GM19468 (cell line): ENCODE measurements around the gene RANBP17.
"Not testable (repeated sequence)": the region's sequence is repeated elsewhere in the genome, so short reads cannot be mapped to it uniquely, and the experiment has no call there.

Experiments used
- ATAC-seq: cut with Tn5 transposase; IDR thresholded peaks from one replicate; pipeline ENCODE4 v1.9.1; 2021; ENCODE audit warnings: mild to moderate bottlenecking, moderate library complexity, moderate number of reproducible peaks; ENCODE audit not compliant: unreplicated experiment; ENCODE audit errors: extremely low read depth

RANBP17 gene

DNA sequence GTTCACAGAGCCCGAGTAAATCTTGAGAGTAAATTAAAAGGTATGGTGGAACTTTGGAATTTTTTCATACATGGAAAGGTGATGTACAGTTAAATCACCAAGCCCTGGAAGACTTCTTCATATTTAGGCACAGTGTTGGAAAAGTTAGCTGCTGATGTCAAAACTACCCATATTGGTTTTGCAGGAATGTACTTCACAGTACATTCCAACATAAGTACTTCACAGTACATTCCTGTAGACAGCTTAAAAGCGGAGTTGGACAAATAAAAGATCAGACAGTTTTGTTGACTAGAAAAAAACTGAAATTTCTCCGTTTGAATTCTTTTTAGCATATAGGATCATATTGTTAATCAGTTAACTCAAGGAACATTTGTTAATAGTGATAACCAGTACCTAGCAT is 1.8 kb downstream of the RANBP17 start:
- no peak for ATAC-seq

DNA sequence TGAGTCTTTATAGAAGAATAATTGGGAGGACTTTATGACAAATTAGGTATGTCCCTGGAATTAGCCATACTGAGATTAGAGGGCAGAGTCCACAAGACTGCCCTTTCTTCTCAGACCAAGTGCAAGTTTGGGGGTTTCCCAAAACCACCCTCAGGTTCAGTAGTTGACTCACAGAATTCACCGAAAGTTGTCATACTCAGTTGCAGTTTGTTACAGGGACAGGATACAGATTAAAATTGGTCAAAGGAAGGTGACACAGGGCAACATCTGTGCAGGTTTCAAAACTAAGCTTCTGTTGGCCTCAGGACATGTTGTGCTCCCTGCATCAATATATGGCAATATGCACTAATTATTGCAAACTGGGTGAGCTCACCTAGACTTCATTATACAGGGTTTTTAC is 3.8 kb downstream of the RANBP17 start:
- no peak for ATAC-seq

DNA sequence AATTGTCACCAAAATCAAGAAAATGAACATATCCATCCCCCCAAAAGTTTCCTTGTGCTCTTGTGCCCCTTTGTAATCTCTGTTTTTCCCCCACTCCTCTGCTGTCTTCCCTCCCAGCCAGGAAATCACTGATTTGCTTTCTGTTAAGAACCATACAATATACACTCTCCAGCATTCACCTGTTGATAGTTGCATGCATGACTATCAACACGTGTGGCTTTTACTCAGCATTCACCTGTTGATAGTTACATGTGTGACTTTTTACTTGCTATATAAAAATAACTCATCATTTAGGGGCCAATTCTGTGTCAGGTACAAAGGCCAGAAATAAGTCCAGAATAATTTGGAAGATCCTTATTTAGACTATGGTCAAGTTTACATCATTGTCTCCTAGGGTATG is 6.0 kb downstream of the RANBP17 start:
- ATAC-seq: no peak

DNA sequence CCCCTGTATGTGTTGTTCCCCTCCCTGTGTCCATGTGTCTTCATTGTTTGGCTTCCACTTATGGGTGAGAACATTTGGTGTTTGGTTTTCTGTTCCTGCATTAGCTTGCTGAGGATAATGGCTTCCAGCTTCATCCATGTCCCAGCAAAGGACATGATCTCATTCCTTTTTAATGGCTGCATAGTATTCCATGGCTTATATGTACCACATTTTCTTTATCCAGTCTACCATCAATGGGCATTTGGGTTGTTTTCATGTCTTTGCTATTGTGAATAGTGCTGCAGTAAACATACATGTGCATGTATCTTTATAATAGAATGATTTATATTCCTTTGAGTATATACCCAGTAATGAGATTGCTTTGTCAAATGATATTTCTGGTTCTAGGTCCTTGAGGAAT is 8.6 kb downstream of the RANBP17 start:
- not testable (repeated sequence) for ATAC-seq

DNA sequence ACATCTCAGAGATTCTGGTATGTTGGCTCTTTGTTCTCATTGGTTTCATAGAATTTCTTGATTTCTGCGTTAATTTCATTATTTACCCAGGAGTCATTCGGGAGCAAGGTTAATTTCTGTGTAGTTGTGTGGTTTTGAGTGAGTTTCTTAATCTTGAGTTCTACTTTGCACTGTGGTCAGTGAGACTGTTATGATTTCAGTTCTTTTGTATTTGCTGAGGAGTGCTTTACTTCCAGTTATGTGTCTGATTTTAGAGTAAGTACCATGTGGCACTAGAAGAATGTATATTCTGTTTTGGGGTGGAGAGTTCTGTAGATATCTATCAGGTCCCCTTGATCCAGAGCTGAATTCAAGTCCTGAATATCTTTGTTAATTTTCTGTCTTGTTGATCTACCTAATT is 12.2 kb downstream of the RANBP17 start:
- no peak for ATAC-seq

DNA sequence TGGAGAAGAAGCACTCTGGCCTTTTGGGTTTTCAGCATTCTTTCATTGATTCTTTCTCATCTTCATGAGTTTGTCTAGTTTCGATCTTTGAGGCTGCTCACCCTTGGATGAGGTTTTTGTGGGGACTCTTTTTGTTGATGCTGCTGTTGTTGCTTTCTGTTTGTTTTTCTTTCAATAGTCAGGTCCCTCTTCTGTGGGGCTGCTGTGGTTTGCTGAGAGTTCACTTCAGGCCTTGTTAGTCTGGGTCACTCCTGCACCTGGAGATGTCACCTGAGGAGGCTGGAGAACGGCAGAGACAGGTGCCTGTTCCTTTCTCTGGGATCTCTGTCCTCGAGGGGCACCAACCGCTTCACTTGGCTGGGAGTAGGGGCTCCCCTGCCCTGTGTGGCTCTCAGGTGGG is 14.0 kb downstream of the RANBP17 start:
- no peak for ATAC-seq

DNA sequence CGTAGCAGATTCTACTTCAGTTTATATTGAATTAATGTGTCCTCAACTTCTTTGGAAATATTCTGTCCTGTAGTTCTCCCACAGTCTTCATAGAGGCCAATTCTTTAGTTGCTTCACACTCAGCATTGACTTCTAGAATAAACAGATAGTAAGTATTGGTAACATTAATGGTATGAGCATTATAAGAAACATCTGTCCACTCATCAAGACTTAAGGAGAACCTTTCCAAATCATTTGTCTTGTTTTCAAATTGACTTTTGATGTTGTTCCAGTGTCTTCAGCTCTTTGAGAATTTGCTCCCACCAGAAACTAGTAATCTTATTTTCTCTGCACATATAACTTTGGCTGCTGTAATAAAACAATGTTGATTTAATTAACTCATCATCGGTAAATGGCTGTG is 18.3 kb downstream of the RANBP17 start:
- no peak for ATAC-seq

DNA sequence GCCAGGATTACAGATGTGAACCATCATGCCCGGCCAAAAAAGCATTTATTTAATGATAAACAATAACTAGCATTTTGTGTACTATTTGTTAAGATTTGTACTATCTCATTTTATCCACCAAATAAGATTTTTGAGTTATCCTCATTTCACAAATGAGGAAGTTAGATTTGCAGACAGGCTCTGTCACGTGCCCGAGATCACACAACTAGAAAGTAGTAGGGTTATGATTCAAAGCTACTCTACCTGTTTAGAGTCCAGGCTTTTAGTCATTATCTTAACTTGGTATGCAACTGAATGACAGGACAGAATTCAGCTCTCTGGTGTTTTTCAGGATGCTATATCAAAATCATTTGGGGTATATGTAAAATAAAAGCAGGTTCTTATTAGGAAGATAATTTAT is 20.5 kb downstream of the RANBP17 start:
- ATAC-seq: no peak

DNA sequence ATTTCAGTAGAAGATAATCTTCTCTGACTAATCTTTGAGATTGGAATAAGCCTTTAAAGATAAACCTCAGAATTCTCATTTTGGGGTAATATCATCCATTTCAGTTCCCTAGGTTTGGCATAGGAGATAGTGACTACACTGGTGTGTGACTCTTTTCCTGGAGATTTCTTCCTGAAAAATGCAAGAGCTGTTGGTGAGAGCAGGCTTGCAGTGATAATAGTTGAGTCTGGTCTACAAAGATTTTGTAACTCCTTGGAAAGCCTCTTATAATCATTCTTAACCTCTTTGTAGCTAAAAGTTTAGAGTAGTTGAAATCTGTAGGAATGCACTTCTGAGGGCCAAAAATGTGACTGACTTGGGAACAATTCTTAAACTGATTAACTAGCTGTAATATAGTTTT is 23.4 kb downstream of the RANBP17 start:
- no peak for ATAC-seq

DNA sequence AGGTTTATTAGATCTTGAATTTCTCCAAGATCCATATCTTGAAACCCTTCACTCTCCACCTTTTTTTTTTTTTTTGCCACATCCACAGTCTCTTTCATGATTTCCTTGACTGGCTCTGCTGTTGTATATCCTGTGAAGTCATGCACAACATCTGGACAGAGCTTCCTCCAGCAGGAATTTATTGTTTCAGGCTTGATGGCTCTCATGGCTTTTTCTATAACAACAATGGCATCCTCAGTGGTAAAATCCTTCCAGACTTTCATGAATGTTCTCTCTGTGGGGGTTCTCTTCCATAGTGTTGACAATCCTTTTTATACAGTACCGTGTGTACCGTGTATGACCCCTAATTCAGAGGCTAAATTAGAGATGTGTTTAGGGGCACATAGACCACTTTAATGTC is 24.0 kb downstream of the RANBP17 start:
- ATAC-seq: no peak

DNA sequence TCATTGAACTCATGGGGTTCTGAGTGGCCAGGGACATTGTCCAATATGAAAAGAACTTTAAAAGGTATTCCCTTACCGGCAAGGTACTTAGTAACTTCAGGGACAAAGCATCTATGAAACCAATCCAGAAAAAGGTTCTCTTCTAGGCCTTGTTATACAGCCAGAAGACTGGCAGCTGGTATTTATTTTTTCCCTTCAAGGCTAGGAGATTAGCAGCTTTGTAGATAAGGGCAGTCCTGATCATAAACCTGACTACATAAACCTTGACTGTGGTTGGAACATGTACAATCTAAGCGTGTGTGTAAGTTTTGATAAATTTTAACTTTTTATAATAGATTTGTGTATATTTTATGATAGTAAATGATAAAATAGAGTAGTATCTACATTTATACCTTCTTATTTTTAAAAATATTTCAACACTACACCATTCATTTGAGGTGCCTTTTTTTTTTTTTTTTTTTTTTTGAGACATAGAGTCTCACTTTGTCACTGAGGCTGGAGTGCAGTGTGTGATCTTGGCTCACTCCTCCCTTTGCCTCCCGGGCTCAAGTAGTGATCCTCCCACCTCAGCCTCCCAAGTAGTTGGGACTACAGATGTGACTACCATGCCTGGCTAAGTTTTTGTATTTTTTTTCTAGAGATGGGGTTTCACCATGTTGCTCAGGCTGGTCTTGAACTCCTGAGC is 24.5 kb downstream of the RANBP17 start:
- ATAC-seq: no peak

DNA sequence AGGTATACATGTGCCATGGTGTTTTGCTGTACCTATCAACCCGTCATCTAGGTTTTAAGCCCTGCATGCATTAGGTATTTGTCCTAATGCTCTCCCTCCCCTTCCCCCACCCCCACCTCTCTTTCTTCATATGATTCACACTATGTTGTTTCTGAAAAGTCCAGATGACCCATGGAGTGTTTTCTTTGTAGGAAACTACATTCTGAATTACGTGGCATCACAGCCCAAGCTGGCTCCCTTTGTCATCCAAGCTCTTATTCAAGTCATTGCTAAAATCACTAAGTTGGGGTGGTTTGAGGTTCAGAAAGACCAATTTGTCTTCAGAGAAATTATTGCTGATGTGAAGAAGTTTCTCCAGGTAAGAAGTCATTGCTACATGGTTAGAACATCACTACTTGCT is 30.4 kb downstream of the RANBP17 start:
- no peak for ATAC-seq

DNA sequence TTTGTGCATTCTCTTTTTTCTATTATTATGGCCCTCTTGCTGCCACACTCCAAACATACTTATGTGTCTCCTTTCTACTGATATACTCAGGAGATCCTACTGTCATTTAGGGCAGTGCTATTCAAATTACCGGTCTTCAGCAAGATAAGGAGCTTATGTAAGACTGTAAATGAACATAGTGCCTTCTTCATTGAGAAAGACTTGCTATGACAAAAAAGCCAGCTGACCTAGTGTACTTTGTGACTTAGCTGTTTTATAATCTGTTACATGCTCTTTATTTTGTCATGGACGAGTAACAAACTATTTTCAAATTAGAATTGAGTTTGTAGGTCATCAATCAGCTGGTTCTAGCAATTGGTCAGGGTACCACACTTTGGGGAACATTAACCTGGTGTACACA is 32.8 kb downstream of the RANBP17 start:
- no peak for ATAC-seq

DNA sequence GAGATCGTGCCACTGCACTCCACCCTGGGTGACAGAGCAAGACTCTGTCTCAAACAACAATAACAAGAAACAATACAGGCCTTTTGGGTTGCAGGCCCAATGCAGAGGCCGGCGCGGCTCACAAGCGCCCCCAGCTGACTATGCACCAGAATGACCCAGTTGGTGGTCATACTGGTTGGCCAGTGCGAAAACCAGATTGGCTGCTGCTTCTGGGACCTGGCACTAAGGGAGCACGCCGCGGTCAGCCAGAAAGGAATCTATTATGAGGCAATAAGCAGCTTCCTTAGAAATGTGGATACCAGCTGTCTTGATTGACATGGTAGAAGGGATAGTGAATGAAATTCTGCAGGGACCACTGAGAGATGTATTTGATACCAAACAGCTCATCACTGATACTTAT is 35.0 kb downstream of the RANBP17 start:
- ATAC-seq: no peak

DNA sequence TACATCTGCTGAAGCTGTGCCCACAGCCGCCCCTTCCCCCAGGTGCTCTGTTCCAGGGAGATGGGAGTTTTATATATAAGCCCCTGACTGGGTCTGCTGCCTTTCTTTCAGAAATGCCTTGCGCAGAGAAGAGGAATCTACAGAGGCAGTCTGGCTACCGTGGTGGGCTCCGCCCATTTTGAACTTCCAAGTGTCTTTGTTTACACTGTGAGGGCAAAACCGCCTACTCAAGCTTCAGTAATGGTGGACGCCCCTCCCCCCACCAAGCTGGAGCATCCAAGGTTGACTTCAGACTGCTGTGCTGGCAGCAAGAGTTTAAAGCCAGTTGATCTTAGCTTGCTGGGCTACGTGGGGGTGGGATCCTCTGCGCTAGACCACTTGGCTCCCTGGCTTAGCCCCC is 41.3 kb downstream of the RANBP17 start:
- ATAC-seq: no peak

DNA sequence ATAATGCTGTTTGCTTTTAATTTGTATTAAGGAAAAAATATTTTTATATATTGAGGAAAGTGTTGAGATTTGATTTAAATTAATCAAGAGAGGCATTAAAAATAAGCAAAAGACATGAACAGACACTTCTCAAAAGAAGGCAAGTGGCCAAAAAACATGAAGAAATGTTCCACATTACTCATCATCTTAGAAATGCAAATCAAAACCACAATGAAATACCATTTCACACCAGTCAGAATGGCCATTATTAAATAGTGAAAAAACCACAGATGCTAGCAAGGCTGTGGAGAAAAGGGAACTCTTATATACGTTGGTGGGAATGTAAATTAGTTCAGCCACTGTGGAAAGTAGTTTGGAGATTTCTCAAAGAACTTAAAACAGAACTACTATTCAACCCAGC is 45.9 kb downstream of the RANBP17 start:
- ATAC-seq: no peak

DNA sequence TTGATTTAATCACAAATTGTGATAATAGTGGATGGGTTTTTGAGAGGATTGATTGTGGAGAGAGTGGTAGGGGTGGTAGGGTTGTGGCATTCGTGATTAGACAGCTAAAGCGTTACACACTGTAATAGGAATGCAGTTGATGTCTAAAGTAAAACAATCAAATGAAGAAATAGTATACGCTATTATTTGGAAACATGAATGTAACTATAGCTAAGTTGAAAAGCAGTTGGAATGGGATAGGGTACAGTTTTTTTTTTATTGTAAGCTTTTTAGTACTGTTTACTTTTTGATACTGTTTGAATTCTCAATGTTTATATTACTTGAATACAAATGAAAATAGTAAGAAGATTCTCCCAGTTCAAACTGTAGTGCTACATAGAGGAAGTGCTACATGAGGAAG is 51.8 kb downstream of the RANBP17 start:
- no peak for ATAC-seq

DNA sequence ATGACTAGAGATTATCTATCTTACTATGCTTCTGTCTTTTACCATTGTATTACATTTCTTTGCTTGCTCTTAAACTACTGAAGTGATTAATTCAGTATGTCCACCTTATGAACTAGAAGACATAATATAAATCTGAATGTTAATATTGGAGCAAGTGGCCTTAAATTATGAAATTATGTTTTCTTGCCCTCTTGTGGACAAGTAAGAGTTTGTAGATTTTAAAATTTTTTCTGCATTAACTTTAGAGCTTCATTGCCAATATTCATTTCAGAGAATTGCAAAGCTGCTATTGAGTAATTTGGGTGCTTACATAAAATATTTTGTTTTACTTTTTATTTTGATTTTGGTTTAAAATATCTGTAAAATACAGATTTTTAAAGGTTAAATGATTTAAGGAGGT is 55.3 kb downstream of the RANBP17 start:
- ATAC-seq: no peak

DNA sequence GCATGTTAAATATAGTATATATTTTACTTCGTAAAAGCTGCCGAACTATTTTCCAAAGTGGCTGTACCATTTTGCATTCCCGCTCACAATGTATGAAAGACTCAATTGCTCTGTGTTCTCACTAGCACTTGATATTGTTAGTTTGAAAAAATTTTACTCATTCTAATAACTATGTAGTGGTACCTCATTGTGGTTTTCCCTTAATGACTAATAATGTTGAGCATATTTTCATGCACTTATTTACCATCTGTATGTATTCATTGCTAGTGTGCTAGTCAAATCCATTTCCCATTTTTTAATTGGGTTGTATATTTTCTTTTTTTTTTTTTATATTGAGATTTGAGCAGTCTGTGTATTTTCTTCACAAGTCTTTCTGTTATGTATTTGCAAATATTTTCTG is 58.4 kb downstream of the RANBP17 start:
- no peak for ATAC-seq

DNA sequence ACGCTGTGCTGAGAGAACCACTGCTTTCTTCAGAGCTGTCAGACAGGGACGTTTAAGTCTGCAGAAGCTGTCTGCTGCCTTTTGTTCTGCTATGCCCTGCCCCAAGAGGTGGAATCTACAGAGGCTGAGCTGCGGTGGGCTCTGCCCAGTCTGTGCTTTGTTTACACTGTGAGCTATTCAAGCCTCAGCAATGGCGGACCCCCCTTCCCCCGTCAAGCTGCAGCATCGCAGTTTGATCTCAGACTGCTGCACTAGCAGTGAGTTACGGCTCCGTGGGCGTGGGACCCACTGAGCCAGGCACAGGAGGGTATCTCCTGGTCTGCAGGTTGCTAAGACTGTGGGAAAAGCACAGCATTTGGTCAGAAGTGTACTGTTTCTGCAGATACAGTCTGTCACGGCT is 60.5 kb downstream of the RANBP17 start:
- not testable (repeated sequence) for ATAC-seq

DNA sequence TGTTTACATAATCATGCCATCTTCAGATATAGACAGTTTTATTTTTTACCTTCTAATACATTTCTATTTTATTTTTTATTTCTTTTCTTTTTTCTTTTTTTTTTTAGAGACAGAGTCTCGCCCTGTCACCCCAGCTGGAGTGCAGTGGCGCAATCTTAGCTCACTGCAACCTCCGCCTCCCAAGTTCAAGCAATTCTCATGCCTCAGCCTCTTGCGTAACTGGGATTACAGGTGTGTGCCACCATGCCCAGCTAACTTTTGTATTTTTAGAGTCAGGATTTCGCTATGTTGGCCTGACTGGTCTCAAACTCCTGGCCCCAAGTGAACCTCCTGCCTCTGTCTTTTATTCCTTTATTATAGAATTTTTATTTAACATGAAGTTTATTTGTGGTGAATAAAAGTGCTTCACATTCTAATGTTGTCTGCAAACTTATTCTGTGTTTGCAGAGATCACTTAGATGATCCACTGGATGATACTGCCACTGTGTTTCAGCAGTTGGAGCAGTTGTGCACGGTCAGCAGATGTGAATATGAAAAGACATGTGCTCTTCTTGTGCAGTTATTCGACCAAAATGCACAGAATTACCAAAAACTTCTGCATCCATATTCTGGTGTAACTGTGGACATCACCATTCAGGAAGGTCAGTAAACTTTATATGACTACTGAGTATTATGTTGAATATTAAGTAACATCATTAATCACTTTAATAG is 62.2 kb downstream of the RANBP17 start:
- ATAC-seq: no peak

DNA sequence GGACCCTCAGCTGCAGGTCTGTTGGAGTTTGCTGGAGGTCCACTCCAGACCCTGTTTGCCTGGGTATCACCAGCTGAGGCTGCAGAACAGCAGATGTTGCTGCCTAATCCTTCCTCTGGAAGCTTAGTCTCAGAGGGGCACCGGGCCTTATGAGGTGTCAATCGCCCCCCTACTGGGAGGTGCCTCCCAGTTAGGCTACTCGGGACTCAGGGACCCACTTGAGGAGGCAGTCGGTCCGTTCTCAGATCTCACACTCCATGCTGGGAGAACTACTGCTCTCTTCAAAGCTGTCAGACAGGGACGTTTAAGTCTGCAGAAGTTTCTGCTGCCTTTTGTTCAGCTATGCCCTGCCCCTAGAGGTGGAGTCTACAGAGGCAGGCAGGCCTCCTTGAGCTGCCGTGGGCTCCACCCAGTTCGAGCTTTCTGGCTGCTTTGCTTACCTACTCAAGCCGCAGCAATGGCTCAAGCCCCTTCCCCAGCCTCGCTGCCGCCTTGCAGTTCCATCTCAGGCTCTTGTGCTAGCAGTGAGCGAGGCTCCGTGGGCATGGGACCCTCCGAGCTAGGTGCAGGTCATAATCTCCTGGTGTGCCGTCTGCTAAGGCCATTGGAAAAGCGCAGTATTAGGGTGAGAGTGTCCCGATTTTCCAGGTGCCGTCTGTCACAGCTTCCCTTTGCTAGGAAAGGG is 73.9 kb downstream of the RANBP17 start:
- ATAC-seq: not testable (repeated sequence)
